GM03348 (cell line): ENCODE measurements around the gene PRX.
A peak's percentile ranks its signal among the peaks of the same experiment; 100 is the strongest.
"Not testable (repeated sequence)": the region's sequence is repeated elsewhere in the genome, so short reads cannot be mapped to it uniquely, and the experiment has no call there.

Experiments used
- DNase-seq: peaks from one replicate; pipeline ENCODE4 v3.0.0; 2012; ENCODE audit warnings: low spot score

Gene PRX

GRCh38 chr19:40389404-40390083 lies 23.6 kb downstream of the PRX start:
- no peak for DNase-seq

- no peak for DNase-seq
These were observed 24.7 kb downstream of the PRX start for GRCh38 chr19:40388481-40388880.

GRCh38 chr19:40387155-40387554 lies 26.0 kb downstream of the PRX start:
- no peak for DNase-seq

- DNase-seq, result no peak
These were observed 29.4 kb downstream of the PRX start for GRCh38 chr19:40383668-40384248.

GRCh38 chr19:40381321-40381720 lies 31.9 kb downstream of the PRX start:
- DNase-seq, result no peak

GRCh38 chr19:40380199-40381037 lies 32.8 kb downstream of the PRX start:
- DNase-seq, result no peak

GRCh38 chr19:40379446-40380198 lies 33.6 kb downstream of the PRX start:
- no peak for DNase-seq

GRCh38 chr19:40378509-40378908 lies 34.7 kb downstream of the PRX start:
- no peak for DNase-seq

- no peak for DNase-seq
These were observed 35.2 kb downstream of the PRX start for GRCh38 chr19:40377876-40378385.

GRCh38 chr19:40376286-40376862 lies 36.8 kb downstream of the PRX start:
- no peak for DNase-seq

- DNase-seq, result no peak
These were observed 39.1 kb downstream of the PRX start for GRCh38 chr19:40374084-40374483.

GRCh38 chr19:40371802-40372122 lies 41.4 kb downstream of the PRX start:
- DNase-seq, result no peak

GRCh38 chr19:40370997-40371801 lies 42.0 kb downstream of the PRX start:
- no peak for DNase-seq

GRCh38 chr19:40370253-40370652 lies 42.9 kb downstream of the PRX start:
- not testable (repeated sequence) for DNase-seq

GRCh38 chr19:40369797-40370196 lies 43.4 kb downstream of the PRX start:
- DNase-seq, result no peak

GRCh38 chr19:40367577-40368434 lies 45.4 kb downstream of the PRX start:
- no peak for DNase-seq

- no peak for DNase-seq
These were observed 46.2 kb downstream of the PRX start for GRCh38 chr19:40366697-40367561.

GRCh38 chr19:40365613-40366401 lies 47.4 kb downstream of the PRX start:
- DNase-seq, result peak; percentile 90
